ENCODE measurements around the gene PCDH9.

- TF ChIP-seq NRF1 (IDR thresholded peaks at IDR 0.05; ENCODE audit: low read depth, low read length) (no peak), CTCF (IDR thresholded peaks at IDR 0.05) (no peak), JUND (IDR thresholded peaks at IDR 0.05) (no peak), GABPA (IDR thresholded peaks at IDR 0.05; ENCODE audit: low read depth) (no peak), EP300 (IDR thresholded peaks at IDR 0.05; ENCODE audit: borderline replicate concordance in 1 of 2, low read depth in 1 of 2, low read length in 1 of 2) (no peak), SIN3A (IDR thresholded peaks at IDR 0.05; ENCODE audit: borderline replicate concordance, low read depth, low read length) (no peak), EZH2phosphoT487 (IDR thresholded peaks at IDR 0.05; ENCODE audit: borderline replicate concordance, low read depth) (no peak), RXRA (IDR thresholded peaks at IDR 0.05; ENCODE audit: borderline replicate concordance, low read depth) (no peak), TAF1 (IDR thresholded peaks at IDR 0.05; ENCODE audit: borderline replicate concordance, low read depth, low read length) (no peak), ZBTB33 (IDR thresholded peaks at IDR 0.05; ENCODE audit: borderline replicate concordance, low read depth) (no peak)
These were observed 964.8 kb downstream of the PCDH9 start for GRCh38 chr13:66265371-66265770.

All from SK-N-SH (cell line).